HL-60 (cell line): Measurements from ENCODE around the gene ACE.

Experiments
- DNase-seq, 2 experiments: peaks; one replicate each; pipeline ENCODE4 v3.0.0-alpha.2; 2010 to 2020; ENCODE audit warnings: low read depth in 1 of 2, low spot score in 1 of 2
- H3K27ac ChIP-seq: fragments of 250-450 bp; sonication (Bioruptor Pico); replicated peaks from 2 replicates; pipeline ENCODE4 v1.5.1; 2020; ENCODE audit warnings: mild to moderate bottlenecking, moderate library complexity
- H3K27me3 ChIP-seq: fragments of 250-450 bp; sonication (Bioruptor Pico); 2 replicates; pipeline ENCODE4 v1.5.1; 2021; ENCODE audit warnings: mild to moderate bottlenecking, moderate library complexity; ENCODE audit not compliant: insufficient read depth, poor library complexity, severe bottlenecking
- H3K4me3 ChIP-seq: replicated peaks from 2 replicates; pipeline ENCODE4 v1.5.1; 2011; ENCODE audit warnings: mild to moderate bottlenecking, control low read depth, low read length; ENCODE audit not compliant: insufficient read depth
- CTCF ChIP-seq: IDR thresholded peaks from one replicate; pipeline ENCODE4 v1.5.1; 2011; ENCODE audit warnings: low read length, control low read depth, inconsistent platforms; ENCODE audit not compliant: insufficient read depth
- GABPA ChIP-seq: IDR thresholded peaks from 2 replicates; pipeline ENCODE4 v1.6.1; 2012; ENCODE audit warnings: low read depth
- POLR2AphosphoS5 ChIP-seq: IDR thresholded peaks from 2 replicates; pipeline ENCODE4 v1.6.1; 2012; ENCODE audit warnings: low read depth
- REST ChIP-seq: IDR thresholded peaks from 2 replicates; pipeline ENCODE4 v1.6.1; 2012; ENCODE audit warnings: low read depth; ENCODE audit not compliant: insufficient replicate concordance
- SPI1 ChIP-seq: IDR thresholded peaks from 2 replicates; pipeline ENCODE4 v1.6.1; 2012; ENCODE audit warnings: low read depth, mild to moderate bottlenecking, borderline replicate concordance

The ACE gene

GRCh38 chr17:63491413-63491812 lies 14.6 kb downstream of the ACE start:
- DNase-seq = no peak
- H3K27me3 ChIP-seq = no peaks in the 10 kb centered on the region
- H3K4me3 ChIP-seq = no peak overlapping the region
- no peak overlapping the region for H3K27ac ChIP-seq
- TF ChIP-seq CTCF = no peak
- TF ChIP-seq SPI1 = no peak
- no peak for TF ChIP-seq GABPA
- TF ChIP-seq POLR2AphosphoS5 = no peak
- no peak for TF ChIP-seq REST

GRCh38 chr17:63491977-63492618 lies 15.2 kb downstream of the ACE start:
- Histone ChIP-seq H3K27ac (no peak overlapping the region), H3K27me3 (no peaks in the 10 kb centered on the region), H3K4me3 (no peak overlapping the region)
- no peak for DNase-seq
- TF ChIP-seq SPI1 (no peak), GABPA (no peak), CTCF (no peak), POLR2AphosphoS5 (no peak), REST (no peak)

- no peak for DNase-seq
- TF ChIP-seq GABPA = no peak
- no peak for TF ChIP-seq REST
- no peak for TF ChIP-seq SPI1
- TF ChIP-seq POLR2AphosphoS5 = no peak
- no peak for TF ChIP-seq CTCF
- H3K27ac ChIP-seq = no peak overlapping the region
- H3K4me3 ChIP-seq = no peak overlapping the region
- H3K27me3 ChIP-seq = no peaks in the 10 kb centered on the region
Measured at GRCh38 chr17:63492940-63493339, 16.1 kb downstream of the ACE start.
